Ectodermal cell (in vitro differentiated cells): ENCODE results near the gene MME.

Experiments
- H3K27ac ChIP-seq: 2 replicates; pipeline ENCODE4 v1.7.0; 2013; ENCODE audit warnings: mild to moderate bottlenecking, low read depth, low read length; ENCODE audit not compliant: insufficient read depth, poor library complexity, severe bottlenecking
- H3K27me3 ChIP-seq: 2 replicates; pipeline ENCODE4 v1.7.0; 2013; ENCODE audit warnings: mild to moderate bottlenecking, low read length; ENCODE audit not compliant: insufficient read depth, control insufficient read depth, poor library complexity, severe bottlenecking
- H3K36me3 ChIP-seq: one replicate; pipeline ENCODE4 v1.7.0; 2013; ENCODE audit warnings: low read length; ENCODE audit not compliant: control insufficient read depth, insufficient read depth
- H3K4me1 ChIP-seq: one replicate; pipeline ENCODE4 v1.7.0; 2013; ENCODE audit warnings: low read length; ENCODE audit not compliant: control insufficient read depth, insufficient read depth
- H3K4me3 ChIP-seq: 2 replicates; pipeline ENCODE4 v1.7.0; 2013; ENCODE audit warnings: low read depth, low read length, control low read depth; ENCODE audit not compliant: insufficient read depth
- H3K9me3 ChIP-seq: 2 replicates; pipeline ENCODE4 v1.7.0; 2013; ENCODE audit warnings: mild to moderate bottlenecking, low read length, moderate library complexity; ENCODE audit not compliant: control insufficient read depth
- WGBS, 2 experiments: methylation state at CpG; one replicate each; pipeline ENCODE4 v1.1.7; 2013; ENCODE audit warnings: missing lambda C conversion rate in 2 of 2; 5-methylcytosine and 5-hydroxymethylcytosine counted together

MME gene

GRCh38 chr3:155225417-155225816, 145.3 kb downstream of the MME start:
- WGBS, 2 experiments = 96 to 99% methylated on average over 5 of the region's 5 CpGs
- no peaks in the 10 kb centered on the region for H3K36me3 ChIP-seq
- H3K9me3 ChIP-seq = no peaks in the 10 kb centered on the region
- no peaks in the 10 kb centered on the region for H3K27me3 ChIP-seq
- no peak overlapping the region for H3K27ac ChIP-seq
- no peaks in the 10 kb centered on the region for H3K4me1 ChIP-seq
- H3K4me3 ChIP-seq = no peak overlapping the region

GRCh38 chr3:155227141-155227540, 147.0 kb downstream of the MME start:
- H3K36me3 ChIP-seq = no peaks in the 10 kb centered on the region
- no peaks in the 10 kb centered on the region for H3K27me3 ChIP-seq
- H3K9me3 ChIP-seq = no peaks in the 10 kb centered on the region
- no peak overlapping the region for H3K4me3 ChIP-seq
- 96 to 97% methylated on average over 3 of the region's 3 CpGs for WGBS, 2 experiments
- no peaks in the 10 kb centered on the region for H3K4me1 ChIP-seq
- no peak overlapping the region for H3K27ac ChIP-seq

GRCh38 chr3:155228676-155229075, 148.6 kb downstream of the MME start:
- Histone ChIP-seq H3K9me3 (no peaks in the 10 kb centered on the region), H3K36me3 (no peaks in the 10 kb centered on the region), H3K4me3 (no peak overlapping the region), H3K27ac (no peak overlapping the region), H3K4me1 (no peaks in the 10 kb centered on the region), H3K27me3 (no peaks in the 10 kb centered on the region)
- 93 to 100% methylated on average over 1 of the region's 1 CpG for WGBS, 2 experiments

GRCh38 chr3:155229086-155229485, 149.0 kb downstream of the MME start:
- Histone ChIP-seq H3K36me3 (no peaks in the 10 kb centered on the region), H3K4me3 (no peak overlapping the region), H3K27ac (no peak overlapping the region), H3K27me3 (no peaks in the 10 kb centered on the region), H3K4me1 (no peaks in the 10 kb centered on the region), H3K9me3 (no peaks in the 10 kb centered on the region)
- WGBS, 2 experiments = 80 to 90% methylated on average over 1 of the region's 1 CpG

- Histone ChIP-seq H3K9me3 (no peaks in the 10 kb centered on the region), H3K4me3 (no peak overlapping the region), H3K27ac (no peak overlapping the region), H3K36me3 (no peaks in the 10 kb centered on the region), H3K4me1 (no peaks in the 10 kb centered on the region), H3K27me3 (no peaks in the 10 kb centered on the region)
Observed at GRCh38 chr3:155230382-155230781, 150.3 kb downstream of the MME start.

GRCh38 chr3:155231792-155232191, 151.7 kb downstream of the MME start:
- no peaks in the 10 kb centered on the region for H3K9me3 ChIP-seq
- no peak overlapping the region for H3K27ac ChIP-seq
- H3K4me3 ChIP-seq = no peak overlapping the region
- H3K36me3 ChIP-seq = no peaks in the 10 kb centered on the region
- no peaks in the 10 kb centered on the region for H3K27me3 ChIP-seq
- 97% methylated on average over 2 of the region's 2 CpGs for WGBS, 2 experiments
- H3K4me1 ChIP-seq = no peaks in the 10 kb centered on the region

GRCh38 chr3:155232605-155233004, 152.5 kb downstream of the MME start:
- Histone ChIP-seq H3K4me1 (no peaks in the 10 kb centered on the region), H3K27ac (no peak overlapping the region)
- WGBS, 2 experiments = 91 to 96% methylated on average over 3 of the region's 3 CpGs

GRCh38 chr3:155233213-155233612, 153.1 kb downstream of the MME start:
- H3K4me3 ChIP-seq = no peak overlapping the region
- WGBS, 2 experiments = 85 to 97% methylated on average over 2 of the region's 2 CpGs
- H3K36me3 ChIP-seq = no peaks in the 10 kb centered on the region
- no peaks in the 10 kb centered on the region for H3K9me3 ChIP-seq
- no peaks in the 10 kb centered on the region for H3K27me3 ChIP-seq
- no peak overlapping the region for H3K27ac ChIP-seq
- H3K4me1 ChIP-seq = no peaks in the 10 kb centered on the region

More at GRCh38 chr3:155232605-155233004, 152.5 kb downstream of the MME start:
- Histone ChIP-seq H3K4me3 (no peak overlapping the region), H3K9me3 (no peaks in the 10 kb centered on the region), H3K36me3 (no peaks in the 10 kb centered on the region), H3K27me3 (no peaks in the 10 kb centered on the region)
